ENCODE data around the gene DNM1L. TPM values are rescaled to one million over a fixed set of nuclear protein-coding genes. Genes with fewer than 3 reads are reported as not detected.

The DNM1L gene
- polyA plus RNA-seq, 3 donors: 23.6 to 45.6 (median 31.5) TPM

DNA sequence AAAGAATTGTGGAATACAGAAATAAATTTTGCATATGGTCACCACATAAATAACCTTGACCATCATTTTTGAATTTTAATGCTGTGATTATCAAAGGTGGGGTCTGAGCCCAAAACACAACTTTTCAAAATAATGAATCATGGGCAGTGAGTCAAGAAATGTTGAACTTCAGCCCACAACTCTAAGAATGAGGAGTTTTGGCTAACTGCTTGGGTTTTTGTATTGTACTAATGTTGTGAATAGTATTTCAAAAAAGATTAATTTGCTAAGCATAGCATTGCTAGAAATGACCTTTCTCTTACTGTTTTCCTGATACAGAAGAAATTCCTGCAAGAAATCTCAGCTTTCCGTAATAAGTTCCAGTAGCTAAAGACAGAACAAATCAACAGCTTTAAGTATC lies 101.0 kb downstream of the DNM1L start:
- no peaks in the 10 kb centered on the region for H3K4me1 Mint-ChIP-seq
- H2AFZ ChIP-seq (ENCODE audit: insufficient read depth, low read depth, low read length, poor library complexity, severe bottlenecking): no peak overlapping the region
- peaks cover 3 to 14% (median 10%) of the 10 kb centered on the region in 3 donors for H3K27me3 Mint-ChIP-seq (ENCODE audit: low read depth in 3 of 3)
- H3K9me3 ChIP-seq (replicated peaks in 1 of 2; ENCODE audit: control insufficient read depth in 1 of 2, insufficient read depth in 1 of 2, low read length in 2 of 2): no peaks in the 10 kb centered on the region
- H3K9me3 Mint-ChIP-seq: no peaks in the 10 kb centered on the region
- TF ChIP-seq, protein P1, sequence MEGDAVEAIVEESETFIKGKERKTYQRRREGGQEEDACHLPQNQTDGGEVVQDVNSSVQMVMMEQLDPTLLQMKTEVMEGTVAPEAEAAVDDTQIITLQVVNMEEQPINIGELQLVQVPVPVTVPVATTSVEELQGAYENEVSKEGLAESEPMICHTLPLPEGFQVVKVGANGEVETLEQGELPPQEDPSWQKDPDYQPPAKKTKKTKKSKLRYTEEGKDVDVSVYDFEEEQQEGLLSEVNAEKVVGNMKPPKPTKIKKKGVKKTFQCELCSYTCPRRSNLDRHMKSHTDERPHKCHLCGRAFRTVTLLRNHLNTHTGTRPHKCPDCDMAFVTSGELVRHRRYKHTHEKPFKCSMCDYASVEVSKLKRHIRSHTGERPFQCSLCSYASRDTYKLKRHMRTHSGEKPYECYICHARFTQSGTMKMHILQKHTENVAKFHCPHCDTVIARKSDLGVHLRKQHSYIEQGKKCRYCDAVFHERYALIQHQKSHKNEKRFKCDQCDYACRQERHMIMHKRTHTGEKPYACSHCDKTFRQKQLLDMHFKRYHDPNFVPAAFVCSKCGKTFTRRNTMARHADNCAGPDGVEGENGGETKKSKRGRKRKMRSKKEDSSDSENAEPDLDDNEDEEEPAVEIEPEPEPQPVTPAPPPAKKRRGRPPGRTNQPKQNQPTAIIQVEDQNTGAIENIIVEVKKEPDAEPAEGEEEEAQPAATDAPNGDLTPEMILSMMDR (IDR thresholded peaks at IDR 0.05): no peak
- no peak for DNase-seq
- H4K20me1 ChIP-seq (ENCODE audit: insufficient read depth, low read length): no peaks in the 10 kb centered on the region
- H3K27ac Mint-ChIP-seq: no peak overlapping the region
- no peak overlapping the region for H3K9ac ChIP-seq (ENCODE audit: insufficient read depth, low read length, poor library complexity, severe bottlenecking)
- no peaks in the 10 kb centered on the region for H3K36me3 ChIP-seq (replicated peaks in 1 of 2; ENCODE audit: control insufficient read depth in 1 of 2, insufficient read depth in 2 of 2, low read length in 2 of 2)
- no peaks in the 10 kb centered on the region for H3K79me2 ChIP-seq (ENCODE audit: insufficient read depth, low read length)
- H3K4me1 ChIP-seq (ENCODE audit: control insufficient read depth in 1 of 2, insufficient read depth in 2 of 2, low read length in 2 of 2): no peaks in the 10 kb centered on the region
- no peaks in the 10 kb centered on the region for H3K36me3 Mint-ChIP-seq
- H3K4me3 Mint-ChIP-seq: no peak overlapping the region
- WGBS (ENCODE audit: insufficient coverage): 100% methylated on average over 1 of the region's 1 CpG
- H3K27me3 ChIP-seq (ENCODE audit: control insufficient read depth in 2 of 2, insufficient read depth in 2 of 2, low read length in 2 of 2): no peaks in the 10 kb centered on the region
- H3K4me2 ChIP-seq (replicated peaks; ENCODE audit: extremely low read depth, low read length, poor library complexity, severe bottlenecking): no peak overlapping the region
- intact Hi-C loops (cut with micrococcal nuclease): no loop called here
- no peak overlapping the region for H3K4me3 ChIP-seq (replicated peaks in 1 of 3; ENCODE audit: low read depth in 2 of 3, low read length in 3 of 3)
- H3K27ac ChIP-seq (ENCODE audit: low read depth in 1 of 2, low read length in 2 of 2): no peak overlapping the region

DNA sequence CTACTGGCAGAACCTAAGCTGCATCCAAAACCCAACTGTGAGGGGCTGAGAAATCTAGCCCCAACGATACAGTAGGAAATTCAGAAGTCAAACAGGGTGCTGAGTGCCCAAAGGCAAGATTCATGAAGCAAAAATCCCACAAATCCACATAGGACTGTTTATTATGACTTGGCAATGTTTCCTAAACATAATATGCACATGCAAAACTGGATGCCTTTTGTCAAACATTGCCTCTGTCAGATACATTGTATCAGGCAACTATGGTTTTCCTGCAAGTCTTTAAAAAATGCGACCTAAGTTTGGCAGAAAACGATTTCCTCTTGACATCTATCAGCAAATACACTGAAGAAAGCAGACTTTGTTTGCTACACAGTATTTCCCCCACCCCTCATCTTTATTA lies 103.9 kb downstream of the DNM1L start:
- H3K9me3 ChIP-seq (replicated peaks in 1 of 2; ENCODE audit: control insufficient read depth in 1 of 2, insufficient read depth in 1 of 2, low read length in 2 of 2): no peaks in the 10 kb centered on the region
- H3K4me3 ChIP-seq (replicated peaks in 1 of 3; ENCODE audit: low read depth in 2 of 3, low read length in 3 of 3): no peak overlapping the region
- intact Hi-C loops (cut with micrococcal nuclease): no loop called here
- no peaks in the 10 kb centered on the region for H3K4me1 ChIP-seq (ENCODE audit: control insufficient read depth in 1 of 2, insufficient read depth in 2 of 2, low read length in 2 of 2)
- 83% methylated on average over 1 of the region's 3 CpGs for WGBS (ENCODE audit: insufficient coverage)
- H2AFZ ChIP-seq (ENCODE audit: insufficient read depth, low read depth, low read length, poor library complexity, severe bottlenecking): no peak overlapping the region
- H3K4me2 ChIP-seq (replicated peaks; ENCODE audit: extremely low read depth, low read length, poor library complexity, severe bottlenecking): no peak overlapping the region
- no peak overlapping the region for H3K27ac ChIP-seq (ENCODE audit: low read depth in 1 of 2, low read length in 2 of 2)
- H3K79me2 ChIP-seq (ENCODE audit: insufficient read depth, low read length): no peaks in the 10 kb centered on the region
- H3K27me3 Mint-ChIP-seq (ENCODE audit: low read depth in 3 of 3): peaks cover 3 to 11% (median 5%) of the 10 kb centered on the region in 3 donors
- no peak overlapping the region for H3K27ac Mint-ChIP-seq
- TF ChIP-seq, protein P1 (IDR thresholded peaks at IDR 0.05): no peak
- no peak for DNase-seq
- peaks cover 0 to 3% (median 0%) of the 10 kb centered on the region in 7 donors for H3K9me3 Mint-ChIP-seq
- no peaks in the 10 kb centered on the region for H3K4me1 Mint-ChIP-seq
- no peak overlapping the region for H3K4me3 Mint-ChIP-seq
- no peak overlapping the region for H3K9ac ChIP-seq (ENCODE audit: insufficient read depth, low read length, poor library complexity, severe bottlenecking)
- no peaks in the 10 kb centered on the region for H4K20me1 ChIP-seq (ENCODE audit: insufficient read depth, low read length)
- no peaks in the 10 kb centered on the region for H3K27me3 ChIP-seq (ENCODE audit: control insufficient read depth in 2 of 2, insufficient read depth in 2 of 2, low read length in 2 of 2)
- no peaks in the 10 kb centered on the region for H3K36me3 Mint-ChIP-seq
- H3K36me3 ChIP-seq (replicated peaks in 1 of 2; ENCODE audit: control insufficient read depth in 1 of 2, insufficient read depth in 2 of 2, low read length in 2 of 2): no peaks in the 10 kb centered on the region

All from CD14-positive monocyte (primary cell).